HCT116 (cell line): ENCODE measurements around the gene MYBPH.

Experiments used
- CEBPB ChIP-seq: IDR thresholded peaks from 2 replicates; pipeline ENCODE4 v1.6.1; 2012; ENCODE audit warnings: low read depth
- CTCF ChIP-seq, 3 experiments: fragments of 200-600 bp in 1 of 3; sonication (generic) in 1 of 3; IDR thresholded peaks in 2 of 3; conservative IDR thresholded peaks in 1 of 3; 2 replicates each; pipeline ENCODE4 v1.5.1; 2012 to 2017; ENCODE audit warnings: low read depth in 2 of 3, low read length in 2 of 3, antibody characterized with exemption in 1 of 3, borderline replicate concordance in 1 of 3, control low read depth in 1 of 3, mild to moderate bottlenecking in 1 of 3, mixed read lengths in 1 of 3, mixed run types in 1 of 3, moderate library complexity in 1 of 3; ENCODE audit not compliant: insufficient read depth in 1 of 3
- EZH2 ChIP-seq: fragments of 200-600 bp; sonication (generic); IDR thresholded peaks from 2 replicates; pipeline ENCODE4 v1.6.1; 2017; ENCODE audit warnings: antibody characterized with exemption, mixed run types
- EZH2phosphoT487 ChIP-seq: fragments of 200-600 bp; IDR thresholded peaks from 2 replicates; pipeline ENCODE4 v1.6.1; 2018; ENCODE audit warnings: antibody characterized with exemption, borderline replicate concordance
- JUND ChIP-seq: IDR thresholded peaks from 2 replicates; pipeline ENCODE4 v1.6.1; 2012
- MAX ChIP-seq: IDR thresholded peaks from 2 replicates; pipeline ENCODE4 v1.6.1; 2012
- POLR2A ChIP-seq: IDR thresholded peaks from 2 replicates; pipeline ENCODE4 v1.7.0; 2011; ENCODE audit warnings: borderline replicate concordance; ENCODE audit not compliant: insufficient read depth, insufficient read length; ENCODE audit errors: extremely low read depth
- POLR2AphosphoS5 ChIP-seq: IDR thresholded peaks from 2 replicates; pipeline ENCODE4 v1.6.1; 2011; ENCODE audit warnings: mild to moderate bottlenecking, low read depth, low read length, moderate library complexity
- YY1 ChIP-seq: IDR thresholded peaks from 2 replicates; pipeline ENCODE4 v1.6.1; 2011; ENCODE audit warnings: low read length, low read depth, moderate library complexity, mild to moderate bottlenecking; ENCODE audit not compliant: insufficient replicate concordance; ENCODE audit errors: extremely low read depth
- ZBTB33 ChIP-seq: IDR thresholded peaks from 2 replicates; pipeline ENCODE4 v1.6.1; 2011; ENCODE audit warnings: mild to moderate bottlenecking, low read length, moderate library complexity; ENCODE audit not compliant: insufficient replicate concordance; ENCODE audit errors: extremely low read depth
- ZNF274 ChIP-seq: fragments of 200-500 bp; sonication (Bioruptor generic); IDR thresholded peaks from 2 replicates; pipeline ENCODE4 v1.6.1; 2014; ENCODE audit warnings: mild to moderate bottlenecking, low read depth, low read length, inconsistent platforms

GRCh38 chr1:203210350-203210749 lies 34.7 kb upstream of the MYBPH start:
- TF ChIP-seq POLR2AphosphoS5 (no peak), CTCF (IDR thresholded peaks at IDR 0.05 in 2 of 3, conservative IDR thresholded peaks at IDR 0.05 in 1 of 3; ENCODE audit: borderline replicate concordance in 1 of 3, insufficient read depth in 1 of 3, low read depth in 2 of 3, low read length in 2 of 3) (no peak), EZH2 (no peak), CEBPB (no peak), ZBTB33 (no peak), YY1 (no peak), POLR2A (no peak), JUND (no peak), EZH2phosphoT487 (no peak), ZNF274 (no peak), MAX (no peak)
